CD1c-positive myeloid dendritic cell (primary cell): ENCODE measurements around the gene FN3K.
"Not testable (repeated sequence)": the region's sequence is repeated elsewhere in the genome, so short reads cannot be mapped to it uniquely, and the experiment has no call there.

Experiments
- DNase-seq: peaks from one replicate; pipeline ENCODE4 v3.0.0-alpha.2; 2016; ENCODE audit errors: extremely low spot score

FN3K gene

GRCh38 chr17:82775001-82775823 lies 39.8 kb downstream of the FN3K start:
- peak; percentile 50 for DNase-seq

DNA sequence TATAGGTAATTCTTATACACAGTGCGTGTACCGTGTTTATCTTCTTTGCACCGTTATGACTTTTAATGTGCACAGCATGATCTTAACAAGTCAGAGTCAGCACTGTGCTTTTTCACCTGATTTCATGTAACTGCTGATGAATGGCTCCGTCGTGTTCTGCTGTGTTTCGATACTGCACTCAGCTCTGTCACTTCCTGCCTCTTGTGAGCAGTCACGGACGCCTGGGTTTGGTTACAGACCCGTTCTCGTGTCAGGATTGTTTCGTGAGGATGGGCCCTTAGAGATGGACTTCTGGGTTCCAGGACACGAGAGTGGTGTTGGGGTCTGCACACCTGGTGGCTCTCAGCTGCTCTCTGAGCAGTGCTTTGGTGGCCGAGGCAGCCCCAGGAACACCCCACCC lies 41.0 kb downstream of the FN3K start:
- no peak for DNase-seq

DNA sequence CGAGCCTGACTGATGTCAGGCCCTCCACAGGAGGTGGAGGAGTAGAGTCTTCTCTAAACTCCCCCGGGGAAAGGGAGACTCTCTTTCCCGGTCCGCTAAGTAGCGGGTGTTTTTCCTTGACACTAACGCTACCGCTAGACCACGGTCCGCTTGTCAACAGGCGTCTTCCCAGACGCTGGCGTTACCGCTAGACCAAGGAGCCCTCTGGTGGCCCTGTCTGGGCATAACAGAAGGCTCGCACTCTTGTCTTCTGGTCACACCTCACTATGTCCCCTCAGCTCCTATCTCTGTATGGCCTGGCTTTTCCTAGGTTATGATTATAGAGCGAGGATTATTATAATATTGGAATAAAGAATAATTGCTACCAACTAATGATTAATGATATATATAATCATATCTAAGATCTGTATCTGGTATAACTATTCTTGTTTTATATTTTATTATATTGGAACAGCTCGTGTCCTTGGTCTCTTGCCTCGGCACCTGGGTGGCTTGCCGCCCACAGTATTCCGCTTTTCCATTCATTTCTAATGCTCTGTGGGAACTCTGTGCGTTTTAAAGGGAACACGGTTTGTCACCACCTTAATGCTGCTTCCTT lies 42.5 kb downstream of the FN3K start:
- DNase-seq: not testable (repeated sequence)

- no peak for DNase-seq
Observed at GRCh38 chr17:82779541-82779940, 44.1 kb downstream of the FN3K start.

DNA sequence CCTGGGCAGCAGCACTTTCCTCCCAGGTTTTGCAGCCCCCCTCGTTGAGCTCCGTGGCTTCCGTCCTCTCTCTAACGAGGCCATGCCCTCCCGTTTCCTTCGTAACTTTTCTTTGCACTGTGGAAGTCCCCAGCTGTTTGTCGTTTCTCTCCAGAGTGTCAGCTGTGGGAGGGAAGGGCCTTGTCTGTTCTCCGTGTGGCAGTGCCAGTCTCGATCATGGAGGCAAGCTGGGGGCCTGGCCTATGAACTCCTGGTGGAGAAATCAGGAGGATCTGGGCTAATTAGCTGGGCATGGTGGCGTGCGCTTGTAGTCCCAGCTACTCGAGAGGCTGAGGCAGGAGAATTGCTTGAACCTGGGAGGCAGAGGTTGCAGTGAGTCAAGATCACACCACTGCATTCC lies 44.8 kb downstream of the FN3K start:
- no peak for DNase-seq

- no peak for DNase-seq
Observed at GRCh38 chr17:82780971-82781893, 45.8 kb downstream of the FN3K start.

DNA sequence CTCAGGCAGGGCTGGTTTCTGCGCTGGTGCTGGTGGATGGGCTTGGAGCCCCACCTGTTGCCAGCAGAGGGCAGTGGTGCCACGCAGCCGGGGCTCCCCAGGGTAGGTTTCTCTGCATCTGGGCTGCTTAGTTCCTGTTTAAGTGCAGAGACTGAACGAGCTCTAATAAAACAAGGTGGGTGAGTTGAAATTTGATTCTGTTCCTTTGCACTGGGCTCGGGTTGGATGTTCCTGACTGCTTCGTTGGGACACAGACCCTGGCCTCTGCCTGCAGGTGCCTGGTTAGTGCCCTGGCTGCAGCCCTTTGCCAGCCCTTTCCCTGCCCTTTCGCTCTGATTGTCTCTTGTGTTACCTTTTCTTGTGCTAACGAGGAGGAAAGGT lies 46.5 kb downstream of the FN3K start:
- DNase-seq: peak; percentile 92

GRCh38 chr17:82782657-82783207 lies 47.3 kb downstream of the FN3K start:
- no peak for DNase-seq

DNA sequence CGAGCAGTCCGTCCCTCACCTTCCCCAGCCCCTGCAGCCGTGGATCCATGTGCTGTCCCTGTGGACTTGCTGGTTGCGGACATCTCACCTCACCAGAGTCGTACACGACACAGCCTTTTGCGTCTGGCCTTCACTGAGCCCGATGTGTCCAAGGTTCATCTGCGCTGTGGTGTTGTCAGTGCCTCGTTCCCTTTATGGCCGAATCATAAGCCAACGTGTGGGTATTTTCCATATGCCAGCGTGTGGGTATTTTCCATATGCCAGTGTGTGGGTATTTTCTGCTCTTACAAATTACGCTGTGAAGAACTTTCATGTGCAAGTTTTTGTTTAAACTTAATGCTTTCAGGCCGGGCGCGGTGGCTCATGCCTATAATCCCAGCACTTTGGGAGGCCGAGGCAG lies 48.1 kb downstream of the FN3K start:
- DNase-seq: no peak

DNA sequence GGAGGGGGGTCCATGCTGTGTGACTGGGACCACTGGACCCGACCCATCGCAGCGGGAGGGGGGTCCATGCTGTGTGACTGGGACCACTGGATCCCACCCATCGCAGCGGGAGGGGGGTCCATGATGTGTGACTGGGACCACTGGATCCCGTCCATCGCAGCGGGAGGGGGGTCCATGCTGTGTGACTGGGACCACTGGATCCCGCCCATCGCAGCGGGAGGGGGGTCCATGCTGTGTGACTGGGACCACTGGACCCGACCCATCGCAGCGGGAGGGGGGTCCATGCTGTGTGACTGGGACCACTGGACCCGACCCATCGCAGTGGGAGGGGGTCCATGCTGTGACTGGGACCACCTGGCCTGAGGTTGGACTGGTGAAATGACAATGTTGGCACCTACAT lies 50.2 kb downstream of the FN3K start:
- DNase-seq: not testable (repeated sequence)

- DNase-seq: no peak
Observed at GRCh38 chr17:82786427-82786826, 51.0 kb downstream of the FN3K start.

- DNase-seq: no peak
Observed at GRCh38 chr17:82787081-82787848, 51.9 kb downstream of the FN3K start.

- no peak for DNase-seq
Observed at GRCh38 chr17:82788206-82789001, 53.0 kb downstream of the FN3K start.

DNA sequence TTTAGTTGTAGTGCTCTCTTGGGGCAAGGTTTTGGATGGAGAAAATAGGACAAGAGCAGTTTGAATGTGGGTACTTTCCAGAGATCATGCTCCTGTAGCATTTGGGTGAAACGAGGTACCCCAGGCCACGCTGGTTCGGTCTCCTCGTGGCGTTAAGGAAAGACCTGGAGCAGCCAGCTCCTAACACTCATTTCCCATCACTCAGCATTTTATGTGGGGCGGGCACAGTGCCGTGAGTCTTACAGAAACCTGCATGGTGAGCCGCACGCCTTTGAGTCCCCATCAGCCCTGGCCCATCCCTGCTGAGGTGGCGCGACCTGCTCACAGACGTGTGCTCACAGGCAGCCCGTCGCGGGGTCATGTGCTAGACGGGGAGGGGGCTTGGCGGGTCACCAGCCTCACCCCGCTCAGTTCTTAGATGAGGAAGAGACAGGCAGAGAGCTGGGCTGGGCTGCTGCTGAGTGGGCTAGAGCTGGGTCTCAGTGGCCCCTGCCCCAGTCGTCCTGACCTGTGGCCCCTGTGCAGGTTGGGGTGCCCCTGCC lies 53.7 kb downstream of the FN3K start:
- no peak for DNase-seq

DNA sequence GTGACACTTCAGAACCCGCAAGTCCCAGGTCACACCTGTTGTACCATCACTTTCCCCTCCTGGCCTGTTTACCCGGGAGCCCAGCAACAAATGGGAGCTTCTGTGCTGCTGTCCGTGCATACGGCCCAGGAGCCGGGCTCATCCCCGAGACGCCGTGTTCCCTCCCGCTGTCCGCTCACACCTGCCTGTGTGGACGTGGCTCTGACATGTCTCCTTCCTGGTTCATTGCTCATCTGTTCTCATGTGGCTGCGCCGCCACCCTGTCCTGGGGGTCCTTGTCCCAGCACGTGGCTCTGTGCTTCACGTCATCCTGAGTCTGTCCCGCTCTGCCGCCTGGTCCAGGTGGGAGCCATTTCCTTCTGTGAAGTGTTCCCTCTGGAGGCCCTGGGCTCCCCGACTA lies 54.4 kb downstream of the FN3K start:
- no peak for DNase-seq

GRCh38 chr17:82790391-82790790 lies 55.0 kb downstream of the FN3K start:
- DNase-seq: no peak

GRCh38 chr17:82791532-82791931 lies 56.1 kb downstream of the FN3K start:
- no peak for DNase-seq

DNA sequence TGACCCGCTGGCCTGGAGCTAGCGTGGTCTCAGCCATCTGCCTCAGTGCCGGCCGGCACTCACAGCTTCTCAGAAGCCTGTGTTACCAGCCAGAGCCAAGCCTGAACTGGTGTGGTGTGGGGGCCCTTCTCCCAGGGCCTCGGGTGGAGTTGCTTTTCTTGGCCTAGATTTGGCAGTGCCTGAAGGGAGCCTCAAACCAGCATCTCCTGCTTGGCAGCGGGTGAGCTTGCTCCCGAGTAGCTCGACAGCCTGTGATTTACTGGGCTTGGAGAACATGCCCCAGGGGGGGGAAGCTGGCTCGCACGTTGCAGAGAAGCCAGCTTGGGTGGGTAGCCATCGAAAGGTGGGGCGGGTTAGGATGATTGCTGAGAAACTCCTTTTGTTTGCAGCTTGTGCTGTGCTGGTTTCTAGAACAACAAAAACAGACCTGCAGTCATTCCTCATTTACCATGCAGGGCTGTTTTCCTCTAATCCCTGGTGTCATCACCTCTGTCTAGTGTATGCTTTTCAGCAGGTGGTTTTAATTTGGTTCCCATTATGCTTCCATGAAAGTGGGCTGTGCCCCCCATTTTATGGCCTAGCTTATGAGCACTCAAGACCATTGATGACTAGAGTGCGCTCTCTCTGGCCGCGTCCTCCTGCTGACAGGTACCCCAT lies 58.7 kb downstream of the FN3K start:
- no peak for DNase-seq

DNA sequence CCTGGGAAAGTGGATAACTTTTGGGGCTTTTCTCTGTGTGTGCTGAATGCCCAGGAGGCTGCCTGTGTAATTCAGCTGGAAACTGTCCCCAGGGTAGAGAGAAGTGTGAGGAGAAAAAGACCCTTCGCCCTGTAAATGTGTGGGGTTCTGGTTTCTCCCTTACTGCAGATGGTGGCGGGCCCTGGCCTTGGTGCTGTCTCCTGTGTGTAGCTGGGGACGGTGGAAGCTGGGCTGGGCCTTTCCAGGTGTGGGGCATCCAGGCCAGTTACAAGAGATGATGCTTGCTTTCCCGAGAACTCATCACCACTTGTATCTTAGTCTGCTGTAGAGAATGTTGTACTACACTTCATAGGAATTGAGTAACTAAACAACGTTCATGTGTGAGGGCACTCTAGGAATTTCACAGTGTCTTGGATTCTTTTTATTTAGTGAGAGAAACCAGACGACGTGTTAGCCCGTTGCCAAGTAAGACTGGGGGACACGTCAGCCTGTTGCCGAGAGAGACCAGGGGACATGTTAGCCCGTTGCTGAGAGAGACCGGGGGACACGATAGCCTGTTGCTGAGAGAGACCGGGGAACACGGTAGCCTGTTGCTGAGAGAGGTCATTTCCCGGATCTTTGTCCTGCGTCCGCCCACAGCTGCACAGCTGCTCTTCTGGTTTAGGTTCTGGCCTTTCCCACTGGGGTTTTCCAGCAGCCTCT lies 59.5 kb downstream of the FN3K start:
- DNase-seq: no peak
